Skeletal muscle tissue (tissue), 4 donors: ENCODE results near the gene TOP3B. TPM values are rescaled to one million over a fixed set of nuclear protein-coding genes. Genes with fewer than 3 reads are reported as not detected.

Experiments used
- H3K27ac ChIP-seq: one replicate; pipeline ENCODE4 v1.7.0; 2013; ENCODE audit warnings: mild to moderate bottlenecking, low read depth, low read length, inconsistent platforms
- H3K27me3 ChIP-seq, 3 donors: one replicate each; pipeline ENCODE4 v1.7.0; 2013; ENCODE audit warnings: low read length in 3 of 3; ENCODE audit not compliant: control insufficient read depth in 3 of 3, insufficient read depth in 3 of 3
- H3K36me3 ChIP-seq, 3 donors: one replicate each; pipeline ENCODE4 v1.7.0; 2013; ENCODE audit warnings: low read length in 3 of 3; ENCODE audit not compliant: control insufficient read depth in 3 of 3, insufficient read depth in 3 of 3
- H3K4me1 ChIP-seq, 3 donors: one replicate each; pipeline ENCODE4 v1.7.0; 2013; ENCODE audit warnings: low read length in 3 of 3, mild to moderate bottlenecking in 3 of 3; ENCODE audit not compliant: control insufficient read depth in 3 of 3, insufficient read depth in 3 of 3
- H3K4me3 ChIP-seq, 3 donors: one replicate each; pipeline ENCODE4 v1.7.0; 2013; ENCODE audit warnings: low read length in 3 of 3
- H3K9ac ChIP-seq, 3 donors: one replicate each; pipeline ENCODE4 v1.7.0; 2013; ENCODE audit warnings: low read length in 3 of 3, mild to moderate bottlenecking in 3 of 3, moderate library complexity in 2 of 3, low read depth in 1 of 3
- H3K9me3 ChIP-seq, 3 donors: one replicate each; pipeline ENCODE4 v1.7.0; 2013; ENCODE audit warnings: low read length in 3 of 3; ENCODE audit not compliant: control insufficient read depth in 3 of 3
- total RNA-seq: library from RNA; depleted of rRNA; stranded (reverse); fragments of >200 nt; gene quantifications from one replicate; pipeline ENCODE4 v1.2.3, GENCODE V29; 2014
- donor health status: Osteomylitis.

TOP3B gene
- total RNA-seq, 1 donor from 2014 or later, result 14.1 TPM

DNA sequence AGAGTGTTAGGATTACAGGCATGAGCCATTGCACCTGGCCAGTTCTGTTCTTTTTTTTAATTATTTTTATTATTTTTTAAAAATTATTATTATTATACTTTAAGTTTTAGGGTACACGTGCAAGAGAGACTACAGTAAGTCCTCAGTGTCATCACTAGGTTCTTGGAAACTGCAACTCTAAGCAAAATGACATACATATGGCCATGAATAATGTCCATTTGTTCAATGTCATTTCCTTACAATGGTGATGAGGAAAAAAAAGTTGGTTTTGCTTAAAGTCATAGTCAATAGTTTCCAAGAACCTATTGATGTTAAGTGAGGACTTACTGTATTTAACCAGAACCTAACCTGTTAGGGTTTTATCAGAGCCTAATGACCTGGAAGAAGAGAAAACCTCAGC is 29.4 kb upstream of the TOP3B start:
- Histone ChIP-seq H3K4me3 (no peak overlapping the region), H3K9me3 (no peaks in the 10 kb centered on the region), H3K4me1 (no peaks in the 10 kb centered on the region), H3K9ac (no peak overlapping the region), H3K27me3 (peaks cover 4 to 11% (median 4%) of the 10 kb centered on the region in 3 donors), H3K27ac (no peak overlapping the region), H3K36me3 (no peaks in the 10 kb centered on the region)

DNA sequence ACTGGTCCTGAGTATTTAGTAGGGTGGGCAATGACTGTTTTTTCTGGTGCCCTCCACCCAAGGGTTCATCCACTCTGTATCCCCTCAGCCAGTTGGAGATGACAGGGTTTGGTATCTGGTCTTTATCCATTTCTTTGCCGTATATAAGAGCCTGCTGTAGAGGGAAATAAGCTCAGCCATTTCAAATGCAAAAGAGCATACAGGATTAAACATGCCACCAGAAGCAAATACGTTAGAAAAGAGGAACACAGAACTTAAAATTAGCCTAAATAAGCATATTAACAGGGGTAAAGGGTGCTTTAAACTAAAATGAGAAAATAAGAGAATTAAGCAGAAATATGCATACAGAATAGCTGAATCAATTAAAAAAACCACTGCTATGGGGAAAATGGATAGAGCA is 27.8 kb upstream of the TOP3B start:
- no peak overlapping the region for H3K9ac ChIP-seq
- peaks cover 4 to 11% (median 4%) of the 10 kb centered on the region in 3 donors for H3K27me3 ChIP-seq

GRCh38 chr22:22009661-22010060 is 27.1 kb upstream of the TOP3B start:
- Histone ChIP-seq H3K27me3 (peaks cover 4 to 11% (median 4%) of the 10 kb centered on the region in 3 donors), H3K9ac (no peak overlapping the region), H3K9me3 (no peaks in the 10 kb centered on the region), H3K27ac (no peak overlapping the region), H3K36me3 (no peaks in the 10 kb centered on the region), H3K4me1 (no peaks in the 10 kb centered on the region), H3K4me3 (no peak overlapping the region)

More for the DNA sequence above, 27.8 kb upstream of the TOP3B start:
- Histone ChIP-seq H3K27ac (no peak overlapping the region), H3K4me1 (no peaks in the 10 kb centered on the region), H3K36me3 (no peaks in the 10 kb centered on the region), H3K9me3 (no peaks in the 10 kb centered on the region), H3K4me3 (no peak overlapping the region)

DNA sequence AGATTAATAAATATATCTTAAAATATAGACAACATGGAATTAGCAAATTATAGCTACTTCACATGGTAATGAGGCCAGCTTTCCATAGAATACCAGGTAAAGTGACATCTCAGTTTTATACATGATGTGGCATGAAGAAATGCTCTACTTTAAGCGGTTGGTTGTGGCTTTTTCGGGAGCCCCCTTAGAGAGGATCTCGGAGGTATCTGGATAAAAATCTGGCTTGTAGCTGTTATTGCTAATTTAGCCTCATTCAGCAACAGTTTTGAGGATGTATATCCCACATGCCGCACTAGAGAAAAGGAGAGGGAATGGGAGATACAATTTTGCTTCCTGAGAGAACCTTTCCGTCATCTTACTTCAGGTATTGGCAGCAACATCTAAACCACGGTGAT is 24.0 kb upstream of the TOP3B start:
- H3K36me3 ChIP-seq, result no peaks in the 10 kb centered on the region
- no peak overlapping the region for H3K4me3 ChIP-seq
- H3K27ac ChIP-seq, result no peak overlapping the region
- no peak overlapping the region for H3K9ac ChIP-seq
- no peaks in the 10 kb centered on the region for H3K4me1 ChIP-seq
- H3K27me3 ChIP-seq, result peaks cover 4 to 7% (median 4%) of the 10 kb centered on the region in 3 donors
- H3K9me3 ChIP-seq, result no peaks in the 10 kb centered on the region

- peaks cover 2 to 7% (median 4%) of the 10 kb centered on the region in 3 donors for H3K27me3 ChIP-seq
- H3K36me3 ChIP-seq, result no peaks in the 10 kb centered on the region
- H3K9me3 ChIP-seq, result no peaks in the 10 kb centered on the region
- H3K9ac ChIP-seq, result no peak overlapping the region
- no peak overlapping the region for H3K27ac ChIP-seq
- H3K4me1 ChIP-seq, result no peaks in the 10 kb centered on the region
- H3K4me3 ChIP-seq, result no peak overlapping the region
Observed at GRCh38 chr22:22005945-22006595, 23.5 kb upstream of the TOP3B start.

DNA sequence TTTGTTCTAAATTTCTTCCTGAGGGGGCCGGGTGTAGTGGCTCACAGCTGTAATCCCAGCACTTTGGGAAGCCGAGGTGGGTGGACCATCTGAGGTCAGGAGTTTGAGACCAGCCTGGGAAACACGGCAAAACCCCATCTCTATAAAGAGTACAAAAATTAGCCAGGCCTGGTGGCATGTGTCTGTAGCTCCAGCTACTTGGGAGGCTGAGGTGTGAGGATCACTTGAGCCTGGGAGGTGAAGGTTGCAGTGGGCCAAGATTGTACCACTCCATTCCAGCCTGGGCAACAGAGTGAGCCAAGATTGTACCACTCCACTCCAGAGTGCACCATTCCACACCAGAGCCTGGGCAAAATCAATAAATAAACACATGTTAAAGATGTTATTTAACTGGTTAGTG is 20.6 kb upstream of the TOP3B start:
- Histone ChIP-seq H3K9ac (no peak overlapping the region), H3K4me3 (no peak overlapping the region), H3K9me3 (no peaks in the 10 kb centered on the region), H3K36me3 (no peaks in the 10 kb centered on the region), H3K27ac (no peak overlapping the region), H3K4me1 (no peaks in the 10 kb centered on the region), H3K27me3 (peaks cover 0 to 6% (median 2%) of the 10 kb centered on the region in 3 donors)

GRCh38 chr22:22002526-22003055 is 20.0 kb upstream of the TOP3B start:
- no peak overlapping the region for H3K9ac ChIP-seq
- H3K36me3 ChIP-seq, result no peaks in the 10 kb centered on the region
- H3K27ac ChIP-seq, result no peak overlapping the region
- no peaks in the 10 kb centered on the region for H3K4me1 ChIP-seq
- no peaks in the 10 kb centered on the region for H3K9me3 ChIP-seq
- H3K27me3 ChIP-seq, result peaks cover 0 to 6% (median 2%) of the 10 kb centered on the region in 3 donors
- no peak overlapping the region for H3K4me3 ChIP-seq

- Histone ChIP-seq H3K36me3 (no peaks in the 10 kb centered on the region), H3K4me1 (no peaks in the 10 kb centered on the region), H3K4me3 (no peak overlapping the region), H3K27me3 (peaks cover 0 to 6% (median 2%) of the 10 kb centered on the region in 3 donors), H3K27ac (no peak overlapping the region), H3K9me3 (no peaks in the 10 kb centered on the region), H3K9ac (no peak overlapping the region)
Observed at GRCh38 chr22:22001664-22002525, 19.3 kb upstream of the TOP3B start.

DNA sequence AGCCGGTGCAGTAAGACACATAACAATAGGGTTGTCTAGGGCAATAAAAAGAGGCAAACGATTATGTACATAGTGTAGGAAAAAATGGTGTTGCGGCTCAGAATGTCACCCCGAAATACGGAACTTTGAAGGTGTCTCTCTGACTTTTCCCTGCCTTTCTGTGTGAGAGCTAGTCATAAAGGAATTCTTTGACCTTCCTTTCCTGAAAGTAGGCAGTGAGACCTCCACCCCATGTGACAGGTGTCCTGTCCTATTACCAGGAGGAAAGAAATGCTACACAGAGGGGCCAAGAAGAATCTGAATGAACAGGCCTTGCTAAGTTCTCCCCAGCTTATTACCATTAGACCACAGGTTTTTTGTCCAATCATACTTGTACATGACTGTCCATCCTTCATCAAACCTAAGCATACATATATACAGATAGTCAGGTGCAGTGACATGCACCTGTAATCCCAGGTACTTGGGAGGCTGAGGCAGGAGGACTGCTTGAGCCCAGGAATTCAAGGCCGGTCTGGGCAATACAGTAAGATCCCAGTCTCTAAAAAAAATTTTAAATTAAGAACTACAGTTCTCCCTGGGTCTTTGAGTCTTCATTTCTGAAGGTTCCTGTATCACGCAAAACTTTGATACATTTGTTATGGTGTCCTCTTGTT is 16.1 kb upstream of the TOP3B start:
- Histone ChIP-seq H3K36me3 (no peaks in the 10 kb centered on the region), H3K4me1 (no peaks in the 10 kb centered on the region), H3K9me3 (no peaks in the 10 kb centered on the region), H3K27ac (no peak overlapping the region), H3K9ac (no peak overlapping the region), H3K27me3 (peaks cover 0 to 6% (median 2%) of the 10 kb centered on the region in 3 donors), H3K4me3 (no peak overlapping the region)
